GM23338 (cell line): ENCODE measurements around the gene ROR1. TPM values are rescaled to one million over a fixed set of nuclear protein-coding genes. Genes with fewer than 3 reads are reported as not detected.

Experiments
- ATAC-seq: fragments of 200-7000 bp; cut with Tn5 transposase; 3 replicates; pipeline ENCODE4 v1.9.1; 2020
- DNase-seq: peaks from one replicate; pipeline ENCODE4 v3.0.0-alpha.2; 2015; ENCODE audit warnings: low spot score
- H2AFZ ChIP-seq: fragments of 200-600 bp; sonication (generic); 2 replicates; pipeline ENCODE4 v1.8.0; 2016; ENCODE audit warnings: antibody characterized with exemption, mild to moderate bottlenecking, moderate library complexity
- H3F3A ChIP-seq: fragments of 200-600 bp; sonication (generic); replicated peaks from 2 replicates; pipeline ENCODE4 v1.8.0; 2017; ENCODE audit warnings: antibody characterized with exemption, mixed run types, low read depth
- H3K27ac ChIP-seq: fragments of 200-600 bp; sonication (generic); 2 replicates; pipeline ENCODE4 v1.6.1; 2016; ENCODE audit warnings: low read depth
- H3K27me3 ChIP-seq: fragments of 200-600 bp; sonication (generic); 2 replicates; pipeline ENCODE4 v1.8.0; 2016; ENCODE audit warnings: mild to moderate bottlenecking, mixed run types, moderate library complexity; ENCODE audit not compliant: insufficient read depth
- H3K36me3 ChIP-seq: fragments of 200-600 bp; sonication (generic); 2 replicates; pipeline ENCODE4 v1.8.0; 2016; ENCODE audit warnings: mild to moderate bottlenecking; ENCODE audit not compliant: insufficient read depth
- H3K4me1 ChIP-seq: fragments of 200-600 bp; sonication (generic); 2 replicates; pipeline ENCODE4 v1.8.0; 2016; ENCODE audit warnings: mild to moderate bottlenecking, moderate library complexity; ENCODE audit not compliant: insufficient read depth
- H3K4me2 ChIP-seq: fragments of 200-600 bp; sonication (generic); 2 replicates; pipeline ENCODE4 v1.7.1; 2017; ENCODE audit warnings: mixed run types
- H3K4me3 ChIP-seq: fragments of 200-600 bp; sonication (generic); 2 replicates; pipeline ENCODE4 v1.6.1; 2016; ENCODE audit warnings: mixed run types
- H3K79me2 ChIP-seq: fragments of 200-600 bp; sonication (generic); replicated peaks from 2 replicates; pipeline ENCODE4 v1.8.0; 2017; ENCODE audit warnings: mild to moderate bottlenecking; ENCODE audit not compliant: insufficient read depth
- H3K9me2 ChIP-seq: fragments of 200-600 bp; sonication (generic); 2 replicates; pipeline ENCODE4 v1.8.0; 2017; ENCODE audit not compliant: insufficient read depth
- H4K20me1 ChIP-seq: fragments of 200-600 bp; sonication (generic); replicated peaks from 2 replicates; pipeline ENCODE4 v1.8.0; 2017; ENCODE audit warnings: mild to moderate bottlenecking; ENCODE audit not compliant: insufficient read depth
- H3K27ac Mint-ChIP-seq: 2 replicates; pipeline ENCODE4 v1.8.0; 2020; ENCODE audit warnings: inconsistent platforms, mild to moderate bottlenecking, moderate library complexity, mixed read lengths
- H3K27me3 Mint-ChIP-seq: 3 replicates; pipeline ENCODE4 v1.8.0; 2022; ENCODE audit warnings: low read depth, mild to moderate bottlenecking, moderate library complexity, mixed read lengths, inconsistent platforms; ENCODE audit not compliant: insufficient read depth, poor library complexity
- H3K36me3 Mint-ChIP-seq: 3 replicates; pipeline ENCODE4 v1.8.0; 2021; ENCODE audit warnings: low read depth, mild to moderate bottlenecking, inconsistent platforms, moderate library complexity, mixed read lengths
- H3K4me1 Mint-ChIP-seq: 3 replicates; pipeline ENCODE4 v1.8.0; 2020; ENCODE audit warnings: mild to moderate bottlenecking, inconsistent platforms, mixed read lengths
- H3K4me3 Mint-ChIP-seq: 3 replicates; pipeline ENCODE4 v1.8.0; 2021; ENCODE audit warnings: moderate library complexity, mild to moderate bottlenecking, inconsistent platforms, mixed read lengths
- H3K9me3 Mint-ChIP-seq: 3 replicates; pipeline ENCODE4 v1.8.0; 2020; ENCODE audit warnings: moderate library complexity, mild to moderate bottlenecking, inconsistent platforms, mixed read lengths
- ETS1 ChIP-seq: IDR thresholded peaks from 2 replicates; pipeline ENCODE4 v1.6.1; 2016; ENCODE audit warnings: antibody characterized with exemption
- EZH2phosphoT487 ChIP-seq: fragments of 200-600 bp; sonication (generic); IDR thresholded peaks from one replicate; pipeline ENCODE4 v1.8.1; 2018; ENCODE audit warnings: antibody characterized with exemption; ENCODE audit not compliant: unreplicated experiment
- JUNB ChIP-seq: IDR thresholded peaks from one replicate; pipeline ENCODE4 v1.6.1; 2016; ENCODE audit warnings: antibody characterized with exemption; ENCODE audit not compliant: unreplicated experiment
- NANOG ChIP-seq: IDR thresholded peaks from 2 replicates; pipeline ENCODE4 v1.6.1; 2016; ENCODE audit warnings: antibody characterized with exemption, borderline replicate concordance
- POLR2AphosphoS5 ChIP-seq: IDR thresholded peaks from 2 replicates; pipeline ENCODE4 v1.6.1; 2016; ENCODE audit warnings: antibody characterized with exemption, low read depth
- REST ChIP-seq: IDR thresholded peaks from one replicate; pipeline ENCODE4 v1.6.1; 2018; ENCODE audit warnings: antibody characterized with exemption; ENCODE audit not compliant: unreplicated experiment
- STAT1 ChIP-seq: IDR thresholded peaks from one replicate; pipeline ENCODE4 v1.6.1; 2016; ENCODE audit warnings: antibody characterized with exemption; ENCODE audit not compliant: unreplicated experiment
- ZNF331 ChIP-seq: fragments of 250-450 bp; sonication (Bioruptor Pico); IDR thresholded peaks from 2 replicates; pipeline ENCODE4 v1.5.0; 2020; ENCODE audit warnings: low read depth, mild to moderate bottlenecking, moderate library complexity
- ZNF462 ChIP-seq: fragments of 250-450 bp; sonication (Bioruptor Pico); IDR thresholded peaks from 2 replicates; pipeline ENCODE4 v1.5.0; 2020; ENCODE audit warnings: mild to moderate bottlenecking, moderate library complexity
- polyA plus RNA-seq: library from polyadenylated mRNA; unstranded; fragments of >200 nt; fragmentation: Nextera tagmentation; extraction: Ambion mirVana; gene quantifications from 2 replicates; pipeline ENCODE4 v1.2.1, GENCODE V29; 2016
- total RNA-seq: library from RNA; depleted of rRNA; stranded (reverse); fragments of >200 nt; shearing (Covaris generic); gene quantifications from 2 replicates; pipeline ENCODE4 v1.2.3, GENCODE V29; 2014

Gene ROR1
- total and polyA plus RNA-seq, 2 experiments from 2014 or later: 59.7 to 96.0 TPM

- H3K27me3 ChIP-seq: no peaks in the 10 kb centered on the region
- TF ChIP-seq ZNF331 (no peak), REST (no peak), POLR2AphosphoS5 (no peak), NANOG (no peak), STAT1 (no peak), ZNF462 (CRISPR knock-in tag) (no peak), JUNB (no peak), ETS1 (no peak), EZH2phosphoT487 (no peak)
- no peak for ATAC-seq
- peaks cover 100% of the 10 kb centered on the region for H3K79me2 ChIP-seq
- H3K36me3 ChIP-seq: no peaks in the 10 kb centered on the region
- H3K4me1 ChIP-seq: peaks cover 32% of the 10 kb centered on the region
- Mint-ChIP-seq H3K9me3 (no peaks in the 10 kb centered on the region; the same call in 2 of the 3 replicates), H3K4me1 (peaks cover 69% of the 10 kb centered on the region), H3K27ac (no peak overlapping the region), H3K27me3 (no peaks in the 10 kb centered on the region), H3K36me3 (peaks cover 10% of the 10 kb centered on the region), H3K4me3 (no peak overlapping the region)
- H2AFZ ChIP-seq: no peak overlapping the region
- no peaks in the 10 kb centered on the region for H3F3A ChIP-seq
- H3K4me2 ChIP-seq: no peak overlapping the region
- DNase-seq: no peak
- H3K4me3 ChIP-seq: no peak overlapping the region
- peaks cover 21% of the 10 kb centered on the region for H3K9me2 ChIP-seq
- H3K27ac ChIP-seq: no peak overlapping the region
- H4K20me1 ChIP-seq: peaks cover 56% of the 10 kb centered on the region
These were observed 112.1 kb downstream of the ROR1 start for GRCh38 chr1:63885899-63886298.
